ENCODE results near the gene ZCCHC13.
"Not testable (repeated sequence)": the region's sequence is repeated elsewhere in the genome, so short reads cannot be mapped to it uniquely, and the experiment has no call there.

DNA sequence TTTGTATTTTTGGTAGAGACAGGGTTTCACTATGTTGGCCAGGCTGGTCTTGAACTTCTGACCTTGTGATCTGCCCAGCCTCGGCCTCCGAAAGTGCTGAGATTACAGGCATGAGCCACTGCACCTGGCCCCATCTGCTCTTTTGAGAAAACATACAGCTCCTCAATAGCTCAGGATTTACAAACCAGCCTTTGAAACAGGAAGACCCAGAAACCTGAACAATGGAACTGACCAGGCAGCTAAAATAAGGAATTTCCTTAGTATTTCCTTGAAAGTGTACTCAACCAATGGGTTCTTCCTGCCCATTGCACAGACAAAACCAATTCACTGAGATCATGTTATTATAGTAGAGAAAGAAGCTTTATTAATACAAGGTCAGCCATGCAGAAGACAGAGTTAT, 15.3 kb downstream of the ZCCHC13 start:
- not testable (repeated sequence) for TF ChIP-seq POLR2A, EP300, POLR2AphosphoS5 (IDR thresholded peaks at IDR 0.05)
- TF ChIP-seq, protein P1, sequence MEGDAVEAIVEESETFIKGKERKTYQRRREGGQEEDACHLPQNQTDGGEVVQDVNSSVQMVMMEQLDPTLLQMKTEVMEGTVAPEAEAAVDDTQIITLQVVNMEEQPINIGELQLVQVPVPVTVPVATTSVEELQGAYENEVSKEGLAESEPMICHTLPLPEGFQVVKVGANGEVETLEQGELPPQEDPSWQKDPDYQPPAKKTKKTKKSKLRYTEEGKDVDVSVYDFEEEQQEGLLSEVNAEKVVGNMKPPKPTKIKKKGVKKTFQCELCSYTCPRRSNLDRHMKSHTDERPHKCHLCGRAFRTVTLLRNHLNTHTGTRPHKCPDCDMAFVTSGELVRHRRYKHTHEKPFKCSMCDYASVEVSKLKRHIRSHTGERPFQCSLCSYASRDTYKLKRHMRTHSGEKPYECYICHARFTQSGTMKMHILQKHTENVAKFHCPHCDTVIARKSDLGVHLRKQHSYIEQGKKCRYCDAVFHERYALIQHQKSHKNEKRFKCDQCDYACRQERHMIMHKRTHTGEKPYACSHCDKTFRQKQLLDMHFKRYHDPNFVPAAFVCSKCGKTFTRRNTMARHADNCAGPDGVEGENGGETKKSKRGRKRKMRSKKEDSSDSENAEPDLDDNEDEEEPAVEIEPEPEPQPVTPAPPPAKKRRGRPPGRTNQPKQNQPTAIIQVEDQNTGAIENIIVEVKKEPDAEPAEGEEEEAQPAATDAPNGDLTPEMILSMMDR (IDR thresholded peaks at IDR 0.05), result not testable (repeated sequence)
